ENCODE results near the gene VIPR2.

VIPR2 gene

DNA sequence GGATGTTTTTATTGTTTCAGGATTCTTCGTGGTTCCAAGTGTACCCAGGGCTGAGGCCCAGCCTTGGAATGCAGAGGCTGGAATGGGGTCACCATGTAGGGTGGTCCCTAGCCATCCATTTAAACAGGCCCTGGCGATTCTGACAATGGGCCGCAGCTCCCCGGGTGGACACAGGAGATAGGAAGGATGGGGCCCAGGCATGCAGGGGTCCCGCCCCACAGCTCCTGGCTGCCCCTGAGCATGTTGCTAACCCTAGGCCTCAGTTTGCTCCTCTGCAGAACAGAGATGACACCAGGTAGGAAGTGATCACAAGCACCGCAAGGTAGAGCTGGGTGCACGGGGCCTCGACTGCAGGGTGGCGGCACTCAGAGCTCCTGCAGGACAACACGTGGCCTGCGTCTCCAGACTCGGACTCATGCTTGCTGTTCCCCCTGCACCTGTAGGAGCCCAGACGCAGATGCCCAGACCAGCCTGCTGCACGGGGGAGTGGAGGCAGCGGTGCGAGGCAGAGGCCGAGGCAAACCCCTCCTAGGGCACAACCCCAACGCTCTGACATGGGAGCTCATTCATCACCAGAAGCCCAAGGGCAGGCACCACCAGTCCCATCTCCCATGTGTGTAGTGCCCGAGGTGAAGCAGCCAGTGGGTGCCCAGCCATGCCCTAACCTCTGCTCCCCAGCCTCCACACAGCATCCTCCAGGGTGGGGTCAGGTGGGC is 25.5 kb downstream of the VIPR2 start:
- Histone ChIP-seq H3K27ac (replicated peaks; ENCODE audit: low read length) (no peak overlapping the region), H4K91ac (ENCODE audit: low read depth, low read length, poor library complexity) (no peak overlapping the region), H3K18ac (ENCODE audit: low read length) (peak overlapping the region; percentile 77), H3K23ac (ENCODE audit: low read depth, low read length, poor library complexity) (peak overlapping the region; percentile 89), H3K9me3 (replicated peaks in 1 of 2; ENCODE audit: control insufficient read depth in 2 of 2, insufficient read depth in 1 of 2, low read depth in 1 of 2, low read length in 2 of 2) (peaks cover 0 to 5% of the 10 kb centered on the region in 2 donors), H3K4me2 (ENCODE audit: insufficient read depth, low read length, poor library complexity, severe bottlenecking) (no peak overlapping the region), H4K8ac (ENCODE audit: low read depth, low read length) (peak overlapping the region; percentile 7), H3K9ac (ENCODE audit: low read depth, low read length, poor library complexity) (peak overlapping the region; percentile 15), H3K4me3 (ENCODE audit: low read length in 2 of 2) (no peak overlapping the region), H2BK15ac (ENCODE audit: low read length) (peak overlapping the region; percentile 80), H2AFZ (ENCODE audit: low read length) (no peak overlapping the region), H3K4me1 (ENCODE audit: control insufficient read depth in 2 of 2, insufficient read depth in 1 of 2, low read depth in 1 of 2, low read length in 2 of 2) (peaks cover 0 to 11% of the 10 kb centered on the region in 2 donors), H3K79me1 (ENCODE audit: low read depth, low read length) (no peaks in the 10 kb centered on the region), H3K36me3 (replicated peaks in 1 of 2; ENCODE audit: control insufficient read depth in 2 of 2, insufficient read depth in 2 of 2, low read length in 2 of 2) (no peaks in the 10 kb centered on the region), H3K27me3 (ENCODE audit: control insufficient read depth in 3 of 3, insufficient read depth in 3 of 3, low read depth in 1 of 3, low read length in 3 of 3) (peaks cover 0 to 28% (median 0%) of the 10 kb centered on the region in 3 experiments), H2BK12ac (ENCODE audit: low read length) (no peak overlapping the region), H3K4ac (ENCODE audit: low read length) (no peak overlapping the region), H3K14ac (ENCODE audit: low read length) (peak overlapping the region; percentile 73), H2BK120ac (ENCODE audit: low read depth, low read length) (no peak overlapping the region), H2BK5ac (ENCODE audit: low read length) (no peak overlapping the region), H2AK5ac (ENCODE audit: low read depth, low read length) (peak overlapping the region; percentile 68)
- DNase-seq (ENCODE audit: low spot score): no peak
- no CpG with 5 or more reads among the region's 19 CpGs for WGBS, 2 donors (ENCODE audit: extremely low coverage in 2 of 2, insufficient read length in 2 of 2, insufficient replicate concordance in 1 of 2)

DNA sequence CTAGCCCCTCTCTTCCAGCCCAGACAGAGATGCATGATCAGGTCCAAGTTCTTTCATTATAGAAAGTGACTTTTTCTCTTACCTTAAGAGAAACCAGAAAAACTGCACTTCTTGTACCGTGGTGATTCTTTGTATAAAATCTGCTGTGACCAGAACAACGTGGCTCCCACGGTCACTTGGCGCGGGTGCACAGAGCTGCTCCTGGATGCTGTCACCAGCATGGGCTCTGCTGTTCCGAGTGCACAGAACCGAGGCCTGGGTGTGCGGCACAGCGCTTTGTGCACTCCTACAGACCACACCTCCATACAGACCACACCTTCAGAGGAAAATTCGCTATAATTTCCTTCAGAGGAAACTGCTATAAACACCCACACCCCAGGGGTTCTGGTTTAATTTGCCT is 26.0 kb downstream of the VIPR2 start:
- H3K27ac ChIP-seq (replicated peaks; ENCODE audit: low read length): no peak overlapping the region
- no peaks in the 10 kb centered on the region for H3K36me3 ChIP-seq (replicated peaks in 1 of 2; ENCODE audit: control insufficient read depth in 2 of 2, insufficient read depth in 2 of 2, low read length in 2 of 2)
- H3K23ac ChIP-seq (ENCODE audit: low read depth, low read length, poor library complexity): no peak overlapping the region
- no peaks in the 10 kb centered on the region for H3K79me1 ChIP-seq (ENCODE audit: low read depth, low read length)
- no peak overlapping the region for H3K9ac ChIP-seq (ENCODE audit: low read depth, low read length, poor library complexity)
- no peak overlapping the region for H4K91ac ChIP-seq (ENCODE audit: low read depth, low read length, poor library complexity)
- no peak overlapping the region for H3K4me3 ChIP-seq (ENCODE audit: low read length in 2 of 2)
- H3K4me1 ChIP-seq (ENCODE audit: control insufficient read depth in 2 of 2, insufficient read depth in 1 of 2, low read depth in 1 of 2, low read length in 2 of 2): peaks cover 0 to 14% of the 10 kb centered on the region in 2 donors
- H3K14ac ChIP-seq (ENCODE audit: low read length): no peak overlapping the region
- H2BK12ac ChIP-seq (ENCODE audit: low read length): no peak overlapping the region
- no peak for DNase-seq (ENCODE audit: low spot score)
- H2BK5ac ChIP-seq (ENCODE audit: low read length): peak overlapping the region; percentile 10
- H3K4ac ChIP-seq (ENCODE audit: low read length): no peak overlapping the region
- H4K8ac ChIP-seq (ENCODE audit: low read depth, low read length): no peak overlapping the region
- no peak overlapping the region for H3K4me2 ChIP-seq (ENCODE audit: insufficient read depth, low read length, poor library complexity, severe bottlenecking)
- WGBS, 2 donors (ENCODE audit: extremely low coverage in 2 of 2, insufficient read length in 2 of 2, insufficient replicate concordance in 1 of 2): no CpG with 5 or more reads among the region's 10 CpGs
- H2BK120ac ChIP-seq (ENCODE audit: low read depth, low read length): peak overlapping the region; percentile 16
- H2AK5ac ChIP-seq (ENCODE audit: low read depth, low read length): no peak overlapping the region
- H3K27me3 ChIP-seq (ENCODE audit: control insufficient read depth in 3 of 3, insufficient read depth in 3 of 3, low read depth in 1 of 3, low read length in 3 of 3): peaks cover 0 to 34% (median 0%) of the 10 kb centered on the region in 3 experiments
- H2BK15ac ChIP-seq (ENCODE audit: low read length): peak overlapping the region; percentile 37
- no peak overlapping the region for H2AFZ ChIP-seq (ENCODE audit: low read length)
- peaks cover 0 to 5% of the 10 kb centered on the region in 2 donors for H3K9me3 ChIP-seq (replicated peaks in 1 of 2; ENCODE audit: control insufficient read depth in 2 of 2, insufficient read depth in 1 of 2, low read depth in 1 of 2, low read length in 2 of 2)
- H3K18ac ChIP-seq (ENCODE audit: low read length): peak overlapping the region; percentile 53

DNA sequence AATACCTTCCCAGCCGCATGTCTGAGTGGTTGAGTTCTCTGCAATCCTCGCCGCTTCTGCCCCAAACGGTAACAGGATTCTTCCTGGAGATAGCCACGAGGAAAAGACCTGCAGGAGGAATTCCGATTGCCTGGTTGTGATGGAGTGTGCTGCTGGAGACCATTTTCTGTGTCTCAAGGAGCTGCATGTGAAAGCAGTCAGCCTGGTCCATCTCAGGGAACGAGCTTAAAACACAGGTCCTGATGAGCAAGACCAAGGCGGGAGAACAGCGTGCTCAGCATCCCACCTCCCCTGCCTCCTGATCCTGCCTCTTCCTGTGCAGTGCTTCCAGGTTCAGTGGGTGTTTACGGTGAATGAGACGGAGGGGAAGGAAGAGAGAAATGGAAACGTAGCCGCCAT is 26.5 kb downstream of the VIPR2 start:
- H3K18ac ChIP-seq (ENCODE audit: low read length): peak overlapping the region; percentile 76
- no peaks in the 10 kb centered on the region for H3K36me3 ChIP-seq (replicated peaks in 1 of 2; ENCODE audit: control insufficient read depth in 2 of 2, insufficient read depth in 2 of 2, low read length in 2 of 2)
- H2AK5ac ChIP-seq (ENCODE audit: low read depth, low read length): no peak overlapping the region
- no peak overlapping the region for H3K27ac ChIP-seq (replicated peaks; ENCODE audit: low read length)
- no peak overlapping the region for H4K91ac ChIP-seq (ENCODE audit: low read depth, low read length, poor library complexity)
- peaks cover 0 to 16% of the 10 kb centered on the region in 2 donors for H3K4me1 ChIP-seq (ENCODE audit: control insufficient read depth in 2 of 2, insufficient read depth in 1 of 2, low read depth in 1 of 2, low read length in 2 of 2)
- H2AFZ ChIP-seq (ENCODE audit: low read length): no peak overlapping the region
- H2BK120ac ChIP-seq (ENCODE audit: low read depth, low read length): peak overlapping the region; percentile 16
- H3K4me2 ChIP-seq (ENCODE audit: insufficient read depth, low read length, poor library complexity, severe bottlenecking): no peak overlapping the region
- no peak overlapping the region for H3K14ac ChIP-seq (ENCODE audit: low read length)
- H3K4ac ChIP-seq (ENCODE audit: low read length): no peak overlapping the region
- no peak overlapping the region for H3K23ac ChIP-seq (ENCODE audit: low read depth, low read length, poor library complexity)
- H3K9me3 ChIP-seq (replicated peaks in 1 of 2; ENCODE audit: control insufficient read depth in 2 of 2, insufficient read depth in 1 of 2, low read depth in 1 of 2, low read length in 2 of 2): peaks cover 0 to 5% of the 10 kb centered on the region in 2 donors
- no peak overlapping the region for H3K4me3 ChIP-seq (ENCODE audit: low read length in 2 of 2)
- no peak overlapping the region for H4K8ac ChIP-seq (ENCODE audit: low read depth, low read length)
- no peak overlapping the region for H2BK12ac ChIP-seq (ENCODE audit: low read length)
- H3K79me1 ChIP-seq (ENCODE audit: low read depth, low read length): no peaks in the 10 kb centered on the region
- no CpG with 5 or more reads among the region's 13 CpGs for WGBS, 2 donors (ENCODE audit: extremely low coverage in 2 of 2, insufficient read length in 2 of 2, insufficient replicate concordance in 1 of 2)
- H3K27me3 ChIP-seq (ENCODE audit: control insufficient read depth in 3 of 3, insufficient read depth in 3 of 3, low read depth in 1 of 3, low read length in 3 of 3): peaks cover 0 to 38% (median 0%) of the 10 kb centered on the region in 3 experiments
- peak overlapping the region; percentile 10 for H2BK5ac ChIP-seq (ENCODE audit: low read length)
- peak overlapping the region; percentile 37 for H2BK15ac ChIP-seq (ENCODE audit: low read length)
- no peak overlapping the region for H3K9ac ChIP-seq (ENCODE audit: low read depth, low read length, poor library complexity)
- no peak for DNase-seq (ENCODE audit: low spot score)

- Histone ChIP-seq H4K91ac (ENCODE audit: low read depth, low read length, poor library complexity) (no peak overlapping the region), H3K36me3 (replicated peaks in 1 of 2; ENCODE audit: control insufficient read depth in 2 of 2, insufficient read depth in 2 of 2, low read length in 2 of 2) (no peaks in the 10 kb centered on the region), H3K23ac (ENCODE audit: low read depth, low read length, poor library complexity) (no peak overlapping the region), H3K4me3 (ENCODE audit: low read length in 2 of 2) (peak overlapping the region in 1 of 2 donors; percentile 42), H3K4me2 (ENCODE audit: insufficient read depth, low read length, poor library complexity, severe bottlenecking) (no peak overlapping the region), H2BK5ac (ENCODE audit: low read length) (no peak overlapping the region), H3K27me3 (ENCODE audit: control insufficient read depth in 3 of 3, insufficient read depth in 3 of 3, low read depth in 1 of 3, low read length in 3 of 3) (peaks cover 0 to 44% (median 0%) of the 10 kb centered on the region in 3 experiments), H3K18ac (ENCODE audit: low read length) (peak overlapping the region; percentile 77), H2BK15ac (ENCODE audit: low read length) (no peak overlapping the region), H3K9ac (ENCODE audit: low read depth, low read length, poor library complexity) (peak overlapping the region; percentile 0), H2AK5ac (ENCODE audit: low read depth, low read length) (no peak overlapping the region), H3K79me1 (ENCODE audit: low read depth, low read length) (no peaks in the 10 kb centered on the region), H3K9me3 (replicated peaks in 1 of 2; ENCODE audit: control insufficient read depth in 2 of 2, insufficient read depth in 1 of 2, low read depth in 1 of 2, low read length in 2 of 2) (peaks cover 0 to 5% of the 10 kb centered on the region in 2 donors), H2AFZ (ENCODE audit: low read length) (no peak overlapping the region), H3K4ac (ENCODE audit: low read length) (no peak overlapping the region), H3K4me1 (ENCODE audit: control insufficient read depth in 2 of 2, insufficient read depth in 1 of 2, low read depth in 1 of 2, low read length in 2 of 2) (peaks cover 0 to 18% of the 10 kb centered on the region in 2 donors), H3K14ac (ENCODE audit: low read length) (no peak overlapping the region), H3K27ac (replicated peaks; ENCODE audit: low read length) (no peak overlapping the region), H2BK12ac (ENCODE audit: low read length) (no peak overlapping the region), H2BK120ac (ENCODE audit: low read depth, low read length) (no peak overlapping the region), H4K8ac (ENCODE audit: low read depth, low read length) (no peak overlapping the region)
- no CpG with 5 or more reads among the region's 17 CpGs for WGBS, 2 donors (ENCODE audit: extremely low coverage in 2 of 2, insufficient read length in 2 of 2, insufficient replicate concordance in 1 of 2)
- no peak for DNase-seq (ENCODE audit: low spot score)
Observed at GRCh38 chr7:159117366-159118196, 27.1 kb downstream of the VIPR2 start.
